ENCODE measurements around the gene TNFRSF4.

Gene TNFRSF4

DNA sequence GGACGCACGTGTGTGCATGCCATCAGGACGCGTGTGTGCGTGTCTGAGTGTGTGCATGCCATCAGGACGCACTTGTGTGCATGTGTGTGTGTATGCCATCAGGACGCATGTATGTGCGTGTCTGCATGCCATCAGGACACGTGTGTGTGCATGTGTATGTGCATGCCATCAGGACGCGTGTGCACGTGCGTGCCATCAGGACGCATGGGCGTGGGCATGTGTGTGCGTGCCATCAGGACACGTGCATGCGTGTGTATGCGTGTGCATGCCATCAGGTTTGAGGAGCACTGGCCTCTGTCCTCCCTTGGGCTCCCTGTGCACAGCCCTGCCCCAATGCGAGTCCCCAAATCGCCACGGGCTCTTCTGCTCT is 45.2 kb upstream of the TNFRSF4 start:
- TF ChIP-seq ZFX (IDR thresholded peaks at IDR 0.05): no peak
- TF ChIP-seq, protein P1, sequence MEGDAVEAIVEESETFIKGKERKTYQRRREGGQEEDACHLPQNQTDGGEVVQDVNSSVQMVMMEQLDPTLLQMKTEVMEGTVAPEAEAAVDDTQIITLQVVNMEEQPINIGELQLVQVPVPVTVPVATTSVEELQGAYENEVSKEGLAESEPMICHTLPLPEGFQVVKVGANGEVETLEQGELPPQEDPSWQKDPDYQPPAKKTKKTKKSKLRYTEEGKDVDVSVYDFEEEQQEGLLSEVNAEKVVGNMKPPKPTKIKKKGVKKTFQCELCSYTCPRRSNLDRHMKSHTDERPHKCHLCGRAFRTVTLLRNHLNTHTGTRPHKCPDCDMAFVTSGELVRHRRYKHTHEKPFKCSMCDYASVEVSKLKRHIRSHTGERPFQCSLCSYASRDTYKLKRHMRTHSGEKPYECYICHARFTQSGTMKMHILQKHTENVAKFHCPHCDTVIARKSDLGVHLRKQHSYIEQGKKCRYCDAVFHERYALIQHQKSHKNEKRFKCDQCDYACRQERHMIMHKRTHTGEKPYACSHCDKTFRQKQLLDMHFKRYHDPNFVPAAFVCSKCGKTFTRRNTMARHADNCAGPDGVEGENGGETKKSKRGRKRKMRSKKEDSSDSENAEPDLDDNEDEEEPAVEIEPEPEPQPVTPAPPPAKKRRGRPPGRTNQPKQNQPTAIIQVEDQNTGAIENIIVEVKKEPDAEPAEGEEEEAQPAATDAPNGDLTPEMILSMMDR (conservative IDR thresholded peaks at IDR 0.05): no peak
- H3K27ac ChIP-seq: no peak overlapping the region

DNA sequence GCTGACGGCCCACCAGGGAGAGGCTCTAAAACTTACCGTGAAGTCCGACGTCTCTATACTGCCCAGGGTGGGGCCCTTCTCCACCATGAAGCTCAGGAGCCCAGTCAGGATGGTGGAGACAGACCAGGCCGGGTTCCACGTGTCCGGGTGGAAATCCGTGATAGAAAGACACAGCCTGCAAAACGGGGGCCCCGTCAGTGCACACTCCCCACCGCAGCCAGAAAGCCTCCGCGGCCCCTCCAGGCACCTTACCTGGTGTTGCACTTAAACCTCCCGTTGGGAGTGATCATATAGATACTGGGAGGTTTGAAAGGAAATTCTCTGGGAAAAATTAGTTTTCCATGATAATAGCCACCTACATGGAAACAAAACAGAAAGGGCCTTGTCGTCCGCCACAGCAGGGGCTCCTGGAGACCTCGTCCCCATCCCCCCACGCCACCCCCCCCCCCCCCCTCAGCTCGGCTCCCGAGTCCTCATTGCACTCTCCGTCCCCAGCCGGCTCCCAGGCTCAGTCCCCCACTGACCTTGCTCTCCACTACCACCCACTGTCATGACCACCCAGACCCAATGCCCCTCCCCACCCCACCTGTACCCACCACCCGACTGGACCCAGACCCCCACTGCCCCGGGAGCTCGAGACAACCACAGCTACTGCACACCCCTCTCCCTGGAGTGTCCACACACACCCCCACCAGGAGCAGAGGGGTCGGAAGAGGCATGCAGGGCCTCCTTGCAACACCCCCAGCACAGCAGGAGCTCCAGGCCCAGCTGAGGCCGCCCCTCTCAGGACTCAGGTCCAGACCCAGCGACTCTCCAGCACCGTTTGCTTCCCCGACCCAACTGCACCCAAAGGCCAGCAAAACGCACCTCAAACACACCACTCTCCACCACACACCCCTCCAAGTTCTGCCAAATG is 43.3 kb upstream of the TNFRSF4 start:
- TF ChIP-seq, protein P1 (conservative IDR thresholded peaks at IDR 0.05): no peak
- TF ChIP-seq ZFX (IDR thresholded peaks at IDR 0.05): no peak
- no peak overlapping the region for H3K27ac ChIP-seq

DNA sequence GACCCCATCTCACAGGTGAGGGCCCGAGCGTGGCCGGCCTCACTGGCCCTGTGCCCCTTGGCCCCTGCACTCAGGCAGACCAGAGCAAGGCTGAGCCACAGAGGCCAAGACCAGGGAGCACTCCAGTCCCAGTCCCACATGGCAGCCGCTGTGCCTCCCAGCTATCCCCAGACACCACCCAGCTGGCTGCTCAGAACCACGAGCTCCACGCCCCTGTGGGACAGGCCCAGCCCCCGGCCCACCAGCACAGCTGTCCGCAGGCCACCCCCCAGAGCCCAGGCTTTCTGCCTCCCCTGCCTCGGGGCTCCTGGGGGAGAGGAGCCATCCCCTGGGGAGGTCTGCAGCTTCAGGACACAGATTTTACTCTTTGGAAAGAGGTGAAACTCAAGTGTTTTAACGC is 41.7 kb upstream of the TNFRSF4 start:
- TF ChIP-seq, protein P1 (conservative IDR thresholded peaks at IDR 0.05): no peak
- no peak for TF ChIP-seq ZFX (IDR thresholded peaks at IDR 0.05)
- H3K27ac ChIP-seq: no peak overlapping the region

DNA sequence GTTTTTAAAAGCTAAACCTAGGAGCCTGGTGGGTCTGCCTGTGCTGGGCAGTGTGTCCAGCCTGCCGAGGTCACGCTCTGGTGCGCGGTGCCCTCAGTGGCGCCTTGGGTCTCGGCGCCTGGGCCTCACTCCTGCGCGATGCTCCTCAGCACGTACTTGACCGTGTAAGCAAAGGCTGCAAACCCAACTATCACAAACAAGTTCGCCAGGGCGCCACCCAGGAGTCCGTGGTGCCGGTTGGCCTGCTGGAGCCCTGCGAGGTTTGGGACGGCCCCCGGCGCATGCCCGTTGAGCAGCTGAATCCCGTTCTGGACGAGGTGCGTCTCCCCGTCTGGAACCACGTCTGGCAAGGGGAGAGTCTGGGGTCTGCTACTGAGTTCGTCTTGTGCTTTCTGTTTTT is 41.1 kb upstream of the TNFRSF4 start:
- TF ChIP-seq ZFX (IDR thresholded peaks at IDR 0.05): no peak
- TF ChIP-seq, protein P1 (conservative IDR thresholded peaks at IDR 0.05): no peak
- H3K27ac ChIP-seq: no peak overlapping the region

DNA sequence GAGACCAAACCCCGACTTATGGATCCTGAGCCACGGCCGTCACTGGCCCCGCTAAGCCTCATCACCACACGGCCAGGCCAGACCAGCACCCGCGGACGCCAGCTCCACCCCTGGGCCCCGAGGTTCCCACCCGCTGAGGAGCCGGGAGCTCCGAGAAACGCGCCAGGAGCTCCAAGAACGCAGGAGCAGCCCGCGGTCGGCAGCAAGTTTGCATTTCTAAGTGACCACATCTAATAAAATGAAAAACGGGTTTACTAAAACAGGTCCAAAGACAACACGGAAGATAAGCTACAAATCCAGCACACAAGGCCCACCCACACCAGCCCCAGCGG is 40.7 kb upstream of the TNFRSF4 start:
- TF ChIP-seq, protein P1 (conservative IDR thresholded peaks at IDR 0.05): no peak
- no peak for TF ChIP-seq ZFX (IDR thresholded peaks at IDR 0.05)
- no peak overlapping the region for H3K27ac ChIP-seq

DNA sequence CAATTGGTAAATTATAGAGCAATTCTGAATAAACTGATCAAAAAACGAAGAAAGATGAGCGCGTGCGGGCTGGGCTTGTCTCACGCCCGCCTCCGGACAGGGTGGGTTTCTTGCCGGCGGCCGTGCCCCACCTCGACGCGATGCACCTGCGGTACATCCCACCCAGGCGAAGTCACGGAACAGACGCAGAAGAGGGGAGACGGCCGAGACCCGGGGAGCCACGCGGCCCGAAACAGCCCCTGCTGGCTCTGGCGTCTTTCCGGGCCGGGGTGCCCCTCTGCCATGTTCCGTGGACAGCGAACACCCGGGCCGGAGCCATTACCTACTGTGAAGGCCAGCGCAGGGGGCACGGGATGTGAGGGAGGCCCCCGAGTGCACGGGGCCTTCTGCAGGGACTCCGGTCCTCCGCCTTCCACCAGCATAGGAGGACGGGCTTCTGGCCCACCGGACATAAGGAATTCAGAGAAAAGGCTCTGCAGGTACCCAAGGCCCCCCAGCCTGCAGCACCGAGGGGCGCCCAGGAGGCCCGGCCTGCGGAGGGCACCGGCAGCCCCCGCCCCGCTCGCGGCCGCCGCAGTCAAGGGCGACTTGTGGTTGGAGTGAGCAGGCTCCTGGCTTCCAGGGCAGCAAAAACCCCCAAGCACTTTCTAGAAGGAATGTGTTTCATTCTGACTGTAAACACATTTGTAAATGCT is 40.2 kb upstream of the TNFRSF4 start:
- no peak for TF ChIP-seq ZFX (IDR thresholded peaks at IDR 0.05)
- TF ChIP-seq, protein P1 (conservative IDR thresholded peaks at IDR 0.05): no peak
- H3K27ac ChIP-seq: no peak overlapping the region

DNA sequence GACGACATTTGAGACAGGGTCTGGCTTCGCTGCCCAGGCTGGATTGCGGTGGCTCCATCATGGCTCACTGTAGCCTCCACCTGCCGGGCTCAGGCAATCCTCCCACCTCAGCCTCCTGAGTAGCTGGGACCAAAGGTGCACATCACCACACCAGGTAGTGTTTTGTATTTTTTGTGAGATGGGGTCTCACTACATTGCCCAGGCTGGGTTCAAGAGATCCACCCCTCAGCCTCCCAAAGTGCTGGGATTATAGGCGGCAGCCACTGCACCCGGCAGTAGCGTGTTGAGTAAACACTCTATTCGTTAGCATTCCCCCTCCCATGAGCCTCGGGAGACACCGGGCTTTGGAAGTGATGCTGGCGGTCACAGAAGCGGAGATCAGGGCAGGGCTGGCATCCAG is 39.4 kb upstream of the TNFRSF4 start:
- no peak overlapping the region for H3K27ac ChIP-seq
- TF ChIP-seq, protein P1 (conservative IDR thresholded peaks at IDR 0.05): no peak
- no peak for TF ChIP-seq ZFX (IDR thresholded peaks at IDR 0.05)
